Middle frontal gyrus (tissue), 1 donor: ENCODE data around the gene ATP8A2.

Source experiments
- DNase-seq: peaks from one replicate; pipeline ENCODE4 v3.0.0-alpha.2; 2015; ENCODE audit warnings: low spot score; ENCODE audit errors: extremely low spot score

Gene ATP8A2

GRCh38 chr13:25683056-25683455 lies 311.3 kb downstream of the ATP8A2 start:
- no peak for DNase-seq

GRCh38 chr13:25683662-25684370 lies 312.0 kb downstream of the ATP8A2 start:
- DNase-seq: no peak

DNA sequence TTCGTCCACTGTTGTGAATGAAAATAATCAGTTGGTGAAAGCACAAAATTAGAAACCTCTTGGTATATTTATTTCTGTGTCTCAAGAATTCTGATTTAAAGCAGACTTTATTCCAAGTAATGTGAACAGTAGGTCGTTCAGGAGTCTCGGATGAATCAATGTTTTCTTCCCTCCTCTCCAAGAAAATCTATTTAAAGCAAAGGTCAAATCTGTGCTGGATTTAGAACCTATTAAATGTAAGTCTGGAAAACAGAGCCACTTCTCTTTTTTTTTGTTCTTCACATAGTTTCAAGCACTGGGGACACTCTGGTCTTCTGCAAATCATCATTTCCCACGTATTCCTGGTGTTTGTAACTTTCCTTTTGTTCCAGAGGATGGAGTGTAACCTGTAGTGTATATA lies 312.7 kb downstream of the ATP8A2 start:
- DNase-seq: no peak

DNA sequence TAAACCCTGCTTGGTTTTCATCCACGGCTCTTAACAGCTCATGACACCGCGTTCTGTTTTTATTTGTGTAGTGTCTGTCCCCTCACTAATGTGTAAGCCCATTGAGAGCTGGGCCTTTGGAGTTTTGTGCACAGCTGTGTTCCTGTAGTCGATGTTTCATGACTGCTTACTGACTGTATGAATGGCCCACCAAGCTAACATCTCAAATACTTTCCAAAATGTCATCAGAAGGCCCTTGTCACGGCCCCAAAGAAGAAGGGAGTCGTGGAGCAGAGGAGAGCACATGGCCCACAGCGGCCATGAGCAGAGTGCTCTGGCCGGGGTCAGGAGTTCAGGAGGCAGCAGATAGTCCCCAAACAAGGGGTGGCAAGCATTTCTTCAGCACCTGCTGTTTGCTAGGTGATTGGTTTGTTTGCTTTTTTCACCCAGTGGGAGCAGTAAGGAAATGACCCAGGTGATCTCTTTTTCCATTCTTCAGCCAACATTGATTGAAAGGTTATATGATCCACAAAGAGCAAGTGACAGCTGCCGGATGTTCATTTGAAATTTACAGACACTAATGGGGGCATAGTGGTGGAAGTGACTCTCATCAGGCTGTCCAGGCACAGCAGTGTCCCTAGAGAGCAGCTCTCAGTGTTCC lies 315.2 kb downstream of the ATP8A2 start:
- no peak for DNase-seq

GRCh38 chr13:25687471-25688225 lies 315.9 kb downstream of the ATP8A2 start:
- DNase-seq: no peak

DNA sequence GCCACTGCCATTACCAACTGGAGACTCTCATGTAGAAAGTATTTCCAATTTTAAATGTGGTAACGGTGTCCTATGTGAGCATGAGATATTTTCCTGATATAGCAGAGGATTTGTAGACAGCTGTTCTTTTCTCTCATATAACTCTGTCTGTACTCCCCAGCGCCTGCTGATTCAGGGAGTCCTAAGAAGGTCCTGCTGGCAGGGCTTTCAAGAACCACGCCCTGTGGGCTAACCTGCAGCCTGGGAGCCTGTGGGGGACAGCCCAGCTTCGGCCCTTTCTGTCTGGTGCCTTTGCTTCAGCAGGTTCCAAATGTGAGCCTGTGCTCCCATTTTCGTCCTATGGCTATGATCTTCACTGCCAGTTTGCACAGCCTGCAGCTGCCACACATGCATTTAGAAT lies 316.8 kb downstream of the ATP8A2 start:
- DNase-seq: no peak

GRCh38 chr13:25689539-25689938 lies 317.8 kb downstream of the ATP8A2 start:
- no peak for DNase-seq

GRCh38 chr13:25690582-25690981 lies 318.8 kb downstream of the ATP8A2 start:
- DNase-seq: no peak

DNA sequence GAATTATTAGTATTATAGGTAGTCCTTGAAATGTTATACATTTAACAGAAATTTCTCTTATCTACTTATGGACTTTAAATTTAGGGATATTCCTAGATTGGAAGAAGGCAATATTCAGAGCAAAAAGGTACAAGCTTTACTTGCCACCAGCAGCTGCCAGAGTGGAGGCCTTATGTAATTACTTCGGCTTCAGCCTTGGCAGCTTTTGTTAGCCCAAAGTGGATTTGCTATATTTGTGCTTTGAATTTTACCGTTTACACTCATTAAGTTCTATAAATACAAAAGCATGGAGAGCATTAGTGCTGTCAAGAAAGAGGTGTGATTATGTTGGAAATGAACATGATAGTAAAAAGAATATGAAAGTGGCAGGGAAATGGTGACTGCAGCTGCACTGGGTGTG lies 319.9 kb downstream of the ATP8A2 start:
- DNase-seq: peak; percentile 6

DNA sequence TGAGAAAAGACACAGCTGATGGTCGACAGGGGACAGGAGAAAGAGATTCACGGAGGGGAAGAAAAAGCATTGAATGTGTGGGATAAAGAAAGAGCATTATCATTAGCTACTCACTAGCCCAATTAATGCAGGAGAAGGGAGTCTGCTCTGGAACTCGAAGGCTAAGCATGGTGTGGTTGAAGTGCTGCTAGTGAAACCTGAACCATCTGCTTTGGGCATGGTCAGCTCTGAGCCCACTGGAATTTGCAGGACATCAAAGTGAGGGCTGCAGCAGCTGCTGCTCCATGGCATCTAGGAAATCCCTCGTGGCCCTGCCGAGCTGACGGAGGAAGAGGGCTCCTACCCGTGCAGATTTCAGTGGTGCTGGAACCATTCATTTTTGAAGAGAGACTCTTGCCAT lies 320.3 kb downstream of the ATP8A2 start:
- DNase-seq: no peak

DNA sequence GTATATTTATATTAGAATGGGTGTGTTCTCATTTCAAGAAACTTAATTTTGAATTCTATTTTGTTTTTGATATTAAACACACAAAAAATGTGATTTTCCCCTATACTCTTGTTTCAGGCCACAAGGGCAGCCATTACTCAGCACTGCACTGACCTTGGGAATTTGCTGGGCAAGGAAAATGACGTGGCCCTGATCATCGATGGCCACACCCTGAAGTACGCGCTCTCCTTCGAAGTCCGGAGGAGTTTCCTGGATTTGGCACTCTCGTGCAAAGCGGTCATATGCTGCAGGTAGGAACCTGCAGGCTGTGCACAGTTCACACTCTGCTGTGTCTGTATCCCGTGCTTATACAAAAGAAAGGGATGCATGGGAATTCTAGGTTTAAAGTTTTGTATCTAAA lies 327.3 kb downstream of the ATP8A2 start:
- DNase-seq: no peak

DNA sequence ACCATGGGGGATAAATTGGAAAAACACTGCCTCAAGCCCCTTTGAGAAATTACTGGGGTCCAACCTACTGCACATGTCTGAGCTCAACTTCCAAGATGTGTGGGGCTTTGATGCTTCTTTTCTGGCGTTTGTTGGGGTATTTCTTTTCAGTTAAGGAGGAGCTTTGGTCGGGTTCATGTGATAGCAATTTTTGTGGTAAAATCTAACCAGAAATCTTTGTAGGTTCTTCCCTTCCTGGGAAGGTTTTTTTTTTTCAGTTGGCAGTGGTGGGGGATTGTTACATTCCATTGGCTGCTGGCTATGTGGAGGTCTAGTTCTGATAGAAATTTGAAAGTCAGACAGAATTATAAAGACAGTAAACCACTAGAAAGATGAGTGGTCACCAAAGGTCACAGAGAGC lies 327.8 kb downstream of the ATP8A2 start:
- no peak for DNase-seq

DNA sequence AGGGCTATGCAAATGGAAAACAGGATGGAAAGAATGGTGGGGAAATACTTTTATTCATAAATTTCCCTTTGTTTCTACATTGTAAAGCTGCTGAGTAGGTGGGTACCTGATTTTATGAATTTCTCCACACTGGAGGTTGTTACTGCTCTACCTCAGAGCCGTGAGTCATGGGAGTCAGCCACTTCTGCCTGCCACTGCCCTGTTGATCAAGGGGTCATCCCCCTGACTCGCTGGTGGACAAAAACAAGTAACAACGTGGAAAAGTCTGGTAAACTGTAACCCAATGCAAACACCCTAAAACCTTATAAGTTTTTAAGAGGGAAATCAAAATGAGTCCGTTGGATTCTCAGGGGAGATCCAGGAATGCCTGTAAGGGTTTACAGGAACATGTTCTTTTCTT lies 329.5 kb downstream of the ATP8A2 start:
- DNase-seq: no peak

DNA sequence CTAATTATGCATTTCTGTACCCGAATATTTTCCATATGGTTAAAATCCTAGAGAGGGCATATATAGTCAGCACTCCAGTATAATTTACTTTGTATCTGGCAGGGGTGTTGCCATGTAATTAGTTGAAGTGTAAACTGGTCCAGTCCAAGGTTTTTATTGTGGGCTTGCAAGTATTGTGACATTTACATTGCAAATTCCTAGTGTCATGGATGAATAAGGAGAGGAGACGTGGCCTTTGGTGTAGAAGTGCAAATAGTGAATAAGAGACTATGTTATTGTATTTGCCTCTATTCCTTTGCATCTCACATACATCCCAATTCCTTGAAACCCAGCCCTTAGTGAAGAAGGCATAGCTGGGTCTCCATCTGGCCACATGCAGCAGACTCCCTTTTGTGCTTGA lies 330.6 kb downstream of the ATP8A2 start:
- no peak for DNase-seq

GRCh38 chr13:25707726-25708125 lies 336.0 kb downstream of the ATP8A2 start:
- DNase-seq: no peak

DNA sequence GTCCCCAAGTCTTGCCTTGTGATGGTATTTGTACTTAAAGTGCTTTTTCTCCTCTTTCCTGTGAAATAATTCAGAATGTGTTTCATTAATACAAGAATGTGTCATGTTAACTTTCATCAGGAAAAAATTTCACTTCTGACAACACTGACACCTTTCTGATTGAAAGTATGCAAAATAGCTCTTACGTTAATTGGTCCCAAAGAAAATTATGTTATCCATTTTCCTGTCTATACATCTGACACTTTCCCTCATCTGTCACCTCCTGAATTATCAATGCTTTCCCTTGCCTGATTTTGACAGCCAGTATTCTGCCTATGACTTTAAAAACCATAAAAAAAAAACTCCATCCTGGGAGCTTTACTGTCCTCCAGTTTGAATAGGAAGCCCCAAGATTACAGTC lies 336.5 kb downstream of the ATP8A2 start:
- no peak for DNase-seq

DNA sequence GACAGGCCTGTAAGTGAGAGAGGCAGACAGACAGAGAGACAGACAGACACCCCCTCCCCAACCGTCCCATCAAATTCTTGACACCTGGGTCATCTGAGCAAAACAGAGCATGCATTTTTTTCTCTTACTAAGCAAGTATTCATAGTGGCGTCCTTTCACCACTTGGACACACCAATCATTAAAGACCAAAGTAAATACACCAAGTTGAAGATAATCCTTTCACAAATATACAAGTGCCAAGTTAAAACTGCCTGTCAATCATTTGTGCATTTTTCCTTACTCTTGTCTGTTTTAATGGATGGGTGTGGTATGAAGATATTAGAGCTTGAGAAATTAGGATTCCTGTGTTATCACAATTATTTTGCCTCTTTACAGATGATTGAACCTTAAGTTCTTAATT lies 337.3 kb downstream of the ATP8A2 start:
- no peak for DNase-seq

GRCh38 chr13:25715760-25716159 lies 344.0 kb downstream of the ATP8A2 start:
- DNase-seq: no peak

DNA sequence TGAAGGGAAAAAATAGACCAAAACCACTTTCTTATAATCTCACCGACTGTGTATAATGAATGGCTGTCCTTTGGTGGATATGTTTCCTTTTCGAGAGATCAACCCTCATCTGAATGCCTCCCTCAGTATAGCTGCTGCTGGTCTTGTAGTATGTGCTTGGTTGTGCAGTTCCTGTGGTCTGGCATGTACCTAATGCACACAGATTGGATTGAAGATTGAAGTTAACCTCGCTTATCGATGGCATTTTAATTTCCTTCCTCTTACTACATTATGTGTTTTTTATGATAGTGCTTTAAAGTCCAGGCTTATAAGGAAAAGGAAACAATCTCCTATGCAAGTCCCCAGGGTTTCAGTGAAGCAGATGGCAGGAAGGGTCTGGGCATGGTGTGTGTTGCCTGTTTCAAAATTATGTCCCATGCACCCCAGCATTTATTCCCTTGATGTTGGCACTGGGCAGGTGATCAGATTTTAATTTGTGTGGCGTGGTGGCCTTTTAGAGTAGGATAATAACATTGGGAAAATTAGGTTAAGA lies 346.0 kb downstream of the ATP8A2 start:
- no peak for DNase-seq

DNA sequence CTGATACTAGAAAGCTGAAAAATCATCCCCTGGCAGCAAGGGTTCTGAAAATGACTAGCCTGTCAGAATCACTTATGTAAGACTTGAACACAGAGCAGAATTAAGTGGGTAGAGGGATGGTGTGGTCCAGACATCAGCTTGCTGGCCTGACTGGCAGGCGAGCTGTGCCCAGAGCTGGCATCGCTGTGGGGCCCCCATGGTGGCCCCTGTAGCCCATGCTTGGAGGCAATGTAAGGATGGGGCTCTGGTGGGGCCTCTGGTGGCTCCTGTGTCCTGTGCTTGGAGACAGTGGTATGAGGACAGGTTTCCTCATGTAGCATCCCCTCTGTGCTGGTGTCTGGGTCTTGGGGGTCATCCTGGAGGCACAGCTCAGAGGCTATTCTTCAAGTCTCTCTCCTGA lies 347.9 kb downstream of the ATP8A2 start:
- DNase-seq: no peak

GRCh38 chr13:25722893-25723292 lies 351.1 kb downstream of the ATP8A2 start:
- no peak for DNase-seq

- DNase-seq: no peak
These were observed 353.3 kb downstream of the ATP8A2 start for GRCh38 chr13:25725104-25725503.
